K562 (cell line): Measurements from ENCODE around the gene PDIA2. TPM values are rescaled to one million over a fixed set of nuclear protein-coding genes. Genes with fewer than 3 reads are reported as not detected.

Experiments
- EHMT2 ChIP-seq: fragments of 450-650 bp; IDR thresholded peaks from 2 replicates; pipeline ENCODE4 v1.6.1; 2018; ENCODE audit warnings: antibody characterized with exemption
- HNRNPL ChIP-seq: fragments of 200-400 bp; formaldehyde crosslinking; IDR thresholded peaks from 2 replicates; pipeline ENCODE4 v1.6.1; 2017; ENCODE audit warnings: low read depth, mild to moderate bottlenecking, low read length
- MEF2D ChIP-seq: conservative IDR thresholded peaks from 2 replicates; pipeline ENCODE4 v1.6.1; 2016; ENCODE audit warnings: low read depth, missing genetic modification characterization, missing compliant biosample characterization
- NCOA1 ChIP-seq: fragments of 450-650 bp; IDR thresholded peaks from 2 replicates; pipeline ENCODE4 v1.6.1; 2016; ENCODE audit warnings: low read depth
- PHB2 ChIP-seq: fragments of 450-650 bp; IDR thresholded peaks from 2 replicates; pipeline ENCODE4 v1.6.1; 2017; ENCODE audit warnings: low read depth
- ZNF347 ChIP-seq: fragments of 450-650 bp; formaldehyde crosslinking; IDR thresholded peaks from 2 replicates; pipeline ENCODE4 v1.4.0; 2020; ENCODE audit warnings: low read depth, mild to moderate bottlenecking, moderate library complexity
- ZNF444 ChIP-seq: fragments of 250-450 bp; sonication (Bioruptor Pico); IDR thresholded peaks from 2 replicates; pipeline ENCODE4 v1.4.0; 2020; ENCODE audit warnings: mild to moderate bottlenecking, moderate library complexity
- ZNF584 ChIP-seq: fragments of 200-800 bp; sonication (Bioruptor generic); IDR thresholded peaks from 2 replicates; pipeline ENCODE4 v1.6.1; 2016; ENCODE audit warnings: low read depth, mild to moderate bottlenecking, missing genetic modification characterization, missing compliant biosample characterization
- polyA plus RNA-seq, 8 experiments: library from polyadenylated mRNA; depleted of rRNA in 4 of 8; stranded (reverse) in 5 of 8; unstranded in 3 of 8; fragments of >200 nt; fragmentation: Nextera tagmentation in 2 of 8; fragmentation: Illumina TruSeq in 1 of 8; extraction: Ambion mirVana in 2 of 8; extraction: Trizol in 1 of 8; gene quantifications; 2 replicates each; pipeline versions ENCODE4 v1.2.1 to v1.2.3, GENCODE V29; 2011 to 2014; ENCODE audit warnings: inconsistent platforms in 1 of 8, missing spikeins in 1 of 8
- total RNA-seq, 7 experiments: library from RNA; depleted of rRNA in 6 of 7; stranded (reverse); fragments of >200 nt in 6 of 7; fragmentation: Illumina TruSeq in 2 of 7; extraction: Trizol in 2 of 7; gene quantifications; 2 replicates each; pipeline versions ENCODE4 v1.2.1 to v1.2.3, GENCODE V29; 2011 to 2021; ENCODE audit warnings: low replicate concordance in 1 of 7
- TF ChIP-seq, protein P1 (sequence below): sonication (generic); formaldehyde crosslinking; IDR thresholded peaks from 2 replicates; pipeline ENCODE4 v1.8.1; 2023; ENCODE audit warnings: mild to moderate bottlenecking, missing genetic modification reagents
- TF ChIP-seq, protein P2 (sequence below): IDR thresholded peaks from 2 replicates; pipeline ENCODE4 v1.6.1; 2014; ENCODE audit warnings: antibody characterized with exemption
- TF ChIP-seq, protein P3 (sequence below): fragments of 450-650 bp; formaldehyde crosslinking; IDR thresholded peaks from 2 replicates; pipeline ENCODE4 v1.4.0; 2020; ENCODE audit warnings: mild to moderate bottlenecking, moderate library complexity
- TF ChIP-seq, protein P4 (sequence below): sonication (generic); formaldehyde crosslinking; IDR thresholded peaks from 2 replicates; pipeline ENCODE4 v1.8.0; 2022; ENCODE audit warnings: mild to moderate bottlenecking, missing genetic modification reagents
- TF ChIP-seq, protein P5 (sequence below): IDR thresholded peaks from 3 replicates; pipeline ENCODE4 v1.6.1; 2011; ENCODE audit warnings: borderline replicate concordance, mild to moderate bottlenecking, moderate library complexity; ENCODE audit not compliant: insufficient read length; ENCODE audit errors: extremely low read depth
- TF ChIP-seq, protein P6 (sequence below): fragments of 250-450 bp; sonication (Bioruptor Pico); IDR thresholded peaks from 2 replicates; pipeline ENCODE4 v1.8.0; 2022; ENCODE audit warnings: moderate library complexity, mild to moderate bottlenecking, inconsistent platforms

Gene PDIA2
- total and polyA plus RNA-seq, 9 of the 15 experiments (the other 6 are each of a cell fraction or from before 2014, with no cell fraction given), result 0.13 to 0.92 (median 0.23) TPM; not detected in 4

DNA sequence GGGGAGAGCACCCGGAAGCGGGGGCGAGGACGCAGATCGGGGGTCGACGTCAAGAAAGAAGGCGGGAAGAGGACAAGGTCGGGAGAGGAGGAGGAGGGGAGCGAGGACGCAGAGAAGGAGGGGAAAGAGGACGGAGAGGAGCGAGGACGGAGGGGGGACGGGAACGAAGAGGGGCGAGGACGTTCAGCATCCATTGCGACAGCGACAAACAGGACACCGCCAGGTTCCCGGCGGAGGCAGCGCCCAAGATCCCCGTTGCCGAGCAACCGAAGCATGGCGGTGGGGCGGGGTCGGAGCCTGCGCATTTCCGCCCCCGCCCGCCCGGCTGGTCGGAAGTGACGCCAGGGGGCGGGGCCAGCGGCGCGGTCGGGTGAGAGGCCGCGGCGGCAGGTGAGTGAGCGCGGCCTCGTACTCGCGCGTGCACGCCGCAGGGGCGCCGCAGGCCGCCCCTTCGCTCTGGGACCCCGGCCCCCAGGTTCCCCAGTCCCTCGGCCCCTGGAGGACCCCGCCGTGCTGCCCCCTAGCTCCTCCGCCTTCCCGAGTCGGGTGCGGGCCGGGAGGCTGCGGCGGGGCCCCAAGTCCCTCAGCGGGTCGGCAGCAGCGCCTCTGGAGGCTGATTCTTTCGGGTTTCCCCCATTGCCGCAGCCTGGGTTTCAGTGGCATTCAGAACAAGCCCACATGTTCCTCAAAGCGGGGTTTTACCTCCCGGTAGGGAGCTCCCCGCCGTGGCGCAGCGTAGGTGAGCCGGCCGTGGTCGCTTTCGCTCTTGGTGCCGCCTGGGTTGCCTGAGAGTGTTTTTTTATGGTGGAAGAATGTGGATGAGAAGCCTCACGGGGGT lies 48.3 kb upstream of the PDIA2 start, which contains the start of gene FAM234A (continued):
- TF ChIP-seq, protein P1, sequence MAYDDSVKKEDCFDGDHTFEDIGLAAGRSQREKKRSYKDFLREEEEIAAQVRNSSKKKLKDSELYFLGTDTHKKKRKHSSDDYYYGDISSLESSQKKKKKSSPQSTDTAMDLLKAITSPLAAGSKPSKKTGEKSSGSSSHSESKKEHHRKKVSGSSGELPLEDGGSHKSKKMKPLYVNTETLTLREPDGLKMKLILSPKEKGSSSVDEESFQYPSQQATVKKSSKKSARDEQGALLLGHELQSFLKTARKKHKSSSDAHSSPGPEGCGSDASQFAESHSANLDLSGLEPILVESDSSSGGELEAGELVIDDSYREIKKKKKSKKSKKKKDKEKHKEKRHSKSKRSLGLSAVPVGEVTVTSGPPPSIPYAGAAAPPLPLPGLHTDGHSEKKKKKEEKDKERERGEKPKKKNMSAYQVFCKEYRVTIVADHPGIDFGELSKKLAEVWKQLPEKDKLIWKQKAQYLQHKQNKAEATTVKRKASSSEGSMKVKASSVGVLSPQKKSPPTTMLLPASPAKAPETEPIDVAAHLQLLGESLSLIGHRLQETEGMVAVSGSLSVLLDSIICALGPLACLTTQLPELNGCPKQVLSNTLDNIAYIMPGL (CRISPR knock-in tag), result peak; percentile 32; the same call in 1 of the 2 replicates
- TF ChIP-seq ZNF584 (no peak), HNRNPL (no peak), ZNF444 (CRISPR knock-in tag) (no peak), EHMT2 (peak; percentile 11; the same call in 1 of the 2 replicates), ZNF347 (no peak), MEF2D (no peak), PHB2 (no peak), NCOA1 (peak; percentile 46; the same call in 1 of the 2 replicates)
- TF ChIP-seq, protein P2, sequence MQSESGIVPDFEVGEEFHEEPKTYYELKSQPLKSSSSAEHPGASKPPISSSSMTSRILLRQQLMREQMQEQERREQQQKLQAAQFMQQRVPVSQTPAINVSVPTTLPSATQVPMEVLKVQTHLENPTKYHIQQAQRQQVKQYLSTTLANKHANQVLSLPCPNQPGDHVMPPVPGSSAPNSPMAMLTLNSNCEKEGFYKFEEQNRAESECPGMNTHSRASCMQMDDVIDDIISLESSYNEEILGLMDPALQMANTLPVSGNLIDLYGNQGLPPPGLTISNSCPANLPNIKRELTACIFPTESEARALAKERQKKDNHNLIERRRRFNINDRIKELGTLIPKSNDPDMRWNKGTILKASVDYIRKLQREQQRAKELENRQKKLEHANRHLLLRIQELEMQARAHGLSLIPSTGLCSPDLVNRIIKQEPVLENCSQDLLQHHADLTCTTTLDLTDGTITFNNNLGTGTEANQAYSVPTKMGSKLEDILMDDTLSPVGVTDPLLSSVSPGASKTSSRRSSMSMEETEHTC, result no peak
- TF ChIP-seq, protein P3, sequence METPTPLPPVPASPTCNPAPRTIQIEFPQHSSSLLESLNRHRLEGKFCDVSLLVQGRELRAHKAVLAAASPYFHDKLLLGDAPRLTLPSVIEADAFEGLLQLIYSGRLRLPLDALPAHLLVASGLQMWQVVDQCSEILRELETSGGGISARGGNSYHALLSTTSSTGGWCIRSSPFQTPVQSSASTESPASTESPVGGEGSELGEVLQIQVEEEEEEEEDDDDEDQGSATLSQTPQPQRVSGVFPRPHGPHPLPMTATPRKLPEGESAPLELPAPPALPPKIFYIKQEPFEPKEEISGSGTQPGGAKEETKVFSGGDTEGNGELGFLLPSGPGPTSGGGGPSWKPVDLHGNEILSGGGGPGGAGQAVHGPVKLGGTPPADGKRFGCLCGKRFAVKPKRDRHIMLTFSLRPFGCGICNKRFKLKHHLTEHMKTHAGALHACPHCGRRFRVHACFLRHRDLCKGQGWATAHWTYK (CRISPR knock-in tag), result peak; percentile 61; the same call in 1 of the 2 replicates
- TF ChIP-seq, protein P4, sequence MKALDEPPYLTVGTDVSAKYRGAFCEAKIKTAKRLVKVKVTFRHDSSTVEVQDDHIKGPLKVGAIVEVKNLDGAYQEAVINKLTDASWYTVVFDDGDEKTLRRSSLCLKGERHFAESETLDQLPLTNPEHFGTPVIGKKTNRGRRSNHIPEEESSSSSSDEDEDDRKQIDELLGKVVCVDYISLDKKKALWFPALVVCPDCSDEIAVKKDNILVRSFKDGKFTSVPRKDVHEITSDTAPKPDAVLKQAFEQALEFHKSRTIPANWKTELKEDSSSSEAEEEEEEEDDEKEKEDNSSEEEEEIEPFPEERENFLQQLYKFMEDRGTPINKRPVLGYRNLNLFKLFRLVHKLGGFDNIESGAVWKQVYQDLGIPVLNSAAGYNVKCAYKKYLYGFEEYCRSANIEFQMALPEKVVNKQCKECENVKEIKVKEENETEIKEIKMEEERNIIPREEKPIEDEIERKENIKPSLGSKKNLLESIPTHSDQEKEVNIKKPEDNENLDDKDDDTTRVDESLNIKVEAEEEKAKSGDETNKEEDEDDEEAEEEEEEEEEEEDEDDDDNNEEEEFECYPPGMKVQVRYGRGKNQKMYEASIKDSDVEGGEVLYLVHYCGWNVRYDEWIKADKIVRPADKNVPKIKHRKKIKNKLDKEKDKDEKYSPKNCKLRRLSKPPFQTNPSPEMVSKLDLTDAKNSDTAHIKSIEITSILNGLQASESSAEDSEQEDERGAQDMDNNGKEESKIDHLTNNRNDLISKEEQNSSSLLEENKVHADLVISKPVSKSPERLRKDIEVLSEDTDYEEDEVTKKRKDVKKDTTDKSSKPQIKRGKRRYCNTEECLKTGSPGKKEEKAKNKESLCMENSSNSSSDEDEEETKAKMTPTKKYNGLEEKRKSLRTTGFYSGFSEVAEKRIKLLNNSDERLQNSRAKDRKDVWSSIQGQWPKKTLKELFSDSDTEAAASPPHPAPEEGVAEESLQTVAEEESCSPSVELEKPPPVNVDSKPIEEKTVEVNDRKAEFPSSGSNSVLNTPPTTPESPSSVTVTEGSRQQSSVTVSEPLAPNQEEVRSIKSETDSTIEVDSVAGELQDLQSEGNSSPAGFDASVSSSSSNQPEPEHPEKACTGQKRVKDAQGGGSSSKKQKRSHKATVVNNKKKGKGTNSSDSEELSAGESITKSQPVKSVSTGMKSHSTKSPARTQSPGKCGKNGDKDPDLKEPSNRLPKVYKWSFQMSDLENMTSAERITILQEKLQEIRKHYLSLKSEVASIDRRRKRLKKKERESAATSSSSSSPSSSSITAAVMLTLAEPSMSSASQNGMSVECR, result no peak
- TF ChIP-seq, protein P5, sequence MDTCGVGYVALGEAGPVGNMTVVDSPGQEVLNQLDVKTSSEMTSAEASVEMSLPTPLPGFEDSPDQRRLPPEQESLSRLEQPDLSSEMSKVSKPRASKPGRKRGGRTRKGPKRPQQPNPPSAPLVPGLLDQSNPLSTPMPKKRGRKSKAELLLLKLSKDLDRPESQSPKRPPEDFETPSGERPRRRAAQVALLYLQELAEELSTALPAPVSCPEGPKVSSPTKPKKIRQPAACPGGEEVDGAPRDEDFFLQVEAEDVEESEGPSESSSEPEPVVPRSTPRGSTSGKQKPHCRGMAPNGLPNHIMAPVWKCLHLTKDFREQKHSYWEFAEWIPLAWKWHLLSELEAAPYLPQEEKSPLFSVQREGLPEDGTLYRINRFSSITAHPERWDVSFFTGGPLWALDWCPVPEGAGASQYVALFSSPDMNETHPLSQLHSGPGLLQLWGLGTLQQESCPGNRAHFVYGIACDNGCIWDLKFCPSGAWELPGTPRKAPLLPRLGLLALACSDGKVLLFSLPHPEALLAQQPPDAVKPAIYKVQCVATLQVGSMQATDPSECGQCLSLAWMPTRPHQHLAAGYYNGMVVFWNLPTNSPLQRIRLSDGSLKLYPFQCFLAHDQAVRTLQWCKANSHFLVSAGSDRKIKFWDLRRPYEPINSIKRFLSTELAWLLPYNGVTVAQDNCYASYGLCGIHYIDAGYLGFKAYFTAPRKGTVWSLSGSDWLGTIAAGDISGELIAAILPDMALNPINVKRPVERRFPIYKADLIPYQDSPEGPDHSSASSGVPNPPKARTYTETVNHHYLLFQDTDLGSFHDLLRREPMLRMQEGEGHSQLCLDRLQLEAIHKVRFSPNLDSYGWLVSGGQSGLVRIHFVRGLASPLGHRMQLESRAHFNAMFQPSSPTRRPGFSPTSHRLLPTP, result no peak
- TF ChIP-seq, protein P6, sequence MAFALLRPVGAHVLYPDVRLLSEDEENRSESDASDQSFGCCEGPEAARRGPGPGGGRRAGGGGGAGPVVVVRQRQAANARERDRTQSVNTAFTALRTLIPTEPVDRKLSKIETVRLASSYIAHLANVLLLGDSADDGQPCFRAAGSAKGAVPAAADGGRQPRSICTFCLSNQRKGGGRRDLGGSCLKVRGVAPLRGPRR (CRISPR knock-in tag), result no peak
